ENCODE data around the gene MYO1G. TPM values are rescaled to one million over a fixed set of nuclear protein-coding genes. Genes with fewer than 3 reads are reported as not detected.
"Not testable (repeated sequence)": the region's sequence is repeated elsewhere in the genome, so short reads cannot be mapped to it uniquely, and the experiment has no call there.

MYO1G gene
- polyA plus RNA-seq, 4 donors: 1.3 to 4.1 (median 1.9) TPM

GRCh38 chr7:44935016-44935415 lies 43.8 kb downstream of the MYO1G start:
- whole genome bisulfite sequencing, 3 donors: 0 to 16% (median 6%) methylated on average over 1 of the region's 1 CpG
- FAIRE-seq (no peak), DNase-seq (no peak)
- peaks cover 0 to under 1% of the 10 kb centered on the region in 2 donors for H3K9me3 ChIP-seq (ENCODE audit: control insufficient read depth in 2 of 2, insufficient read depth in 1 of 2, low read depth in 1 of 2, low read length in 1 of 2)
- peaks cover 0 to 7% (median 0%) of the 10 kb centered on the region in 3 donors for H3K27me3 ChIP-seq (ENCODE audit: control insufficient read depth in 3 of 3, insufficient read depth in 3 of 3, low read length in 3 of 3)
- H3K27ac ChIP-seq (ENCODE audit: low read depth in 1 of 3, low read length in 2 of 3): no peak overlapping the region
- no peaks in the 10 kb centered on the region for H3K36me3 ChIP-seq (ENCODE audit: control insufficient read depth in 3 of 3, insufficient read depth in 2 of 3, low read depth in 1 of 3, low read length in 3 of 3)
- H3K4me1 ChIP-seq (ENCODE audit: control insufficient read depth in 3 of 3, insufficient read depth in 2 of 3, low read depth in 1 of 3, low read length in 2 of 3): no peaks in the 10 kb centered on the region
- H3K4me3 ChIP-seq (ENCODE audit: low read depth in 1 of 3, low read length in 3 of 3): no peak overlapping the region

DNA sequence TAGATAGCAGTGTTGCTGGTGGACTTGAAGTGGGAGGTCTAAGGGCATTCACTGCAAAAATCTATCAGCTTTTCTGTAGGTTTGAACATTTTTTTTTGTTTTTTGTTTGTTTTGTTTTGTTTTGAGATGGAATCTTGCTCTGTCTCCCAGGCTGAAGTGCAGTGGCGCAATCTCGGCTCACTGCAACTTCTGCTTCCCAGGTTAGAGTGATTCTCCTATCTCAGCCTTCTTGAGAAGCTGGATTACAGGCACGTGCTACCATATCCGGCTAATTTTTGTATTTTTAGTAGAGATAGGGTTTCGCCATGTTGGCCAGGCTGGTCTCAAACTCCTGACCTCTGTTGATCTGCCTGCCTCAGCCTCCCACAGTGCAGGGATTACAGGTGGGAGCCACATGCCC lies 44.3 kb downstream of the MYO1G start:
- not testable (repeated sequence) for H3K9me3 ChIP-seq (ENCODE audit: control insufficient read depth in 2 of 2, insufficient read depth in 1 of 2, low read depth in 1 of 2, low read length in 1 of 2); H3K27me3 ChIP-seq (ENCODE audit: control insufficient read depth in 3 of 3, insufficient read depth in 3 of 3, low read length in 3 of 3); FAIRE-seq; H3K4me1 ChIP-seq (ENCODE audit: control insufficient read depth in 3 of 3, insufficient read depth in 2 of 3, low read depth in 1 of 3, low read length in 2 of 3); DNase-seq; H3K4me3 ChIP-seq (ENCODE audit: low read depth in 1 of 3, low read length in 3 of 3); H3K36me3 ChIP-seq (ENCODE audit: control insufficient read depth in 3 of 3, insufficient read depth in 2 of 3, low read depth in 1 of 3, low read length in 3 of 3); H3K27ac ChIP-seq (ENCODE audit: low read depth in 1 of 3, low read length in 2 of 3)
- 69 to 78% (median 75%) methylated on average over 5 of the region's 5 CpGs for WGBS, 3 donors

DNA sequence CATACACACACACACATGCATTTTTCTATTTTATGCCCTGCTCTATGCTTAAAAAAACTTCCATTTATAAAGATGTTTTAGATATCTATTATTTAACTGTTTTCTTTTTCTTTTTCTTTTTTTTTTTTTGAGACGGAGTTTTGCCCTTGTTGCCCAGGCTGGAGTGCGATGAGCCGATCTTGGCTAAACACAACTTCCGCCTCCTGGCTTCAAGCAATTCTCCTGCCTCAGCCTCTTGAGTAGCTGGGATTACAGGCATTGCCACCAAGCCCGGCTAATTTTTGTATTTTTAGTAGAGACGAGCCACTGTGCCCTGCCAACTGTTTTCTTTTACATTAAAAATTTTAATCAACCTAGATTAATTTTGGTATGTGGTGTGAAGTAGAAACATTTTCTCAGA lies 47.9 kb downstream of the MYO1G start:
- Histone ChIP-seq H3K36me3 (ENCODE audit: control insufficient read depth in 3 of 3, insufficient read depth in 2 of 3, low read depth in 1 of 3, low read length in 3 of 3) (no peaks in the 10 kb centered on the region), H3K27ac (ENCODE audit: low read depth in 1 of 3, low read length in 2 of 3) (no peak overlapping the region), H3K27me3 (ENCODE audit: control insufficient read depth in 3 of 3, insufficient read depth in 3 of 3, low read length in 3 of 3) (peaks cover 0 to 3% (median 0%) of the 10 kb centered on the region in 3 donors), H3K4me3 (ENCODE audit: low read depth in 1 of 3, low read length in 3 of 3) (no peak overlapping the region), H3K4me1 (ENCODE audit: control insufficient read depth in 3 of 3, insufficient read depth in 2 of 3, low read depth in 1 of 3, low read length in 2 of 3) (no peaks in the 10 kb centered on the region), H3K9me3 (ENCODE audit: control insufficient read depth in 2 of 2, insufficient read depth in 1 of 2, low read depth in 1 of 2, low read length in 1 of 2) (peaks cover 0 to 3% of the 10 kb centered on the region in 2 donors)
- 94 to 96% (median 95%) methylated on average over 6 of the region's 6 CpGs for WGBS, 3 donors
- FAIRE-seq (no peak), DNase-seq (no peak)

DNA sequence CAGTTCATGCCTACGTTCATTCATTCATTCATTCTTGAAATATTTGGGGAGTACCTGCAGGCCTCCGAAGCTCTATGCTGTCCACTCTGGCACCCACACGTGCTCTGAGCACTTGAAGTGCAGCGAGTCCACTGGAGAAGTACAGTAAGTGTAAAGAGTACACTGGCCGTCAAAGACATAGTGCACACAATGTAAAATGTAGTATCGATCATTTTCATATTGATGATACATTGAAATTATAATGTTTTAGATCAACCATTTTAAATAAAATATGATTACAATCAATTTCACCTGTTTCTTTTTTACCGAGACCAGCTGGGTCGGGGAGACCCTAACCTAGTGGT lies 56.5 kb downstream of the MYO1G start:
- FAIRE-seq (no peak), DNase-seq (no peak)
- Histone ChIP-seq H3K27me3 (ENCODE audit: control insufficient read depth in 3 of 3, insufficient read depth in 3 of 3, low read length in 3 of 3) (no peaks in the 10 kb centered on the region), H3K9me3 (ENCODE audit: control insufficient read depth in 2 of 2, insufficient read depth in 1 of 2, low read depth in 1 of 2, low read length in 1 of 2) (no peaks in the 10 kb centered on the region), H3K4me1 (ENCODE audit: control insufficient read depth in 3 of 3, insufficient read depth in 2 of 3, low read depth in 1 of 3, low read length in 2 of 3) (no peaks in the 10 kb centered on the region), H3K36me3 (ENCODE audit: control insufficient read depth in 3 of 3, insufficient read depth in 2 of 3, low read depth in 1 of 3, low read length in 3 of 3) (no peaks in the 10 kb centered on the region), H3K27ac (ENCODE audit: low read depth in 1 of 3, low read length in 2 of 3) (no peak overlapping the region), H3K4me3 (ENCODE audit: low read depth in 1 of 3, low read length in 3 of 3) (no peak overlapping the region)
- 57 to 63% (median 60%) methylated on average over 8 of the region's 8 CpGs for WGBS, 3 donors

- Histone ChIP-seq H3K27me3 (ENCODE audit: control insufficient read depth in 3 of 3, insufficient read depth in 3 of 3, low read length in 3 of 3) (no peaks in the 10 kb centered on the region), H3K4me3 (ENCODE audit: low read depth in 1 of 3, low read length in 3 of 3) (no peak overlapping the region), H3K4me1 (ENCODE audit: control insufficient read depth in 3 of 3, insufficient read depth in 2 of 3, low read depth in 1 of 3, low read length in 2 of 3) (no peaks in the 10 kb centered on the region), H3K9me3 (ENCODE audit: control insufficient read depth in 2 of 2, insufficient read depth in 1 of 2, low read depth in 1 of 2, low read length in 1 of 2) (no peaks in the 10 kb centered on the region), H3K27ac (ENCODE audit: low read depth in 1 of 3, low read length in 2 of 3) (no peak overlapping the region), H3K36me3 (ENCODE audit: control insufficient read depth in 3 of 3, insufficient read depth in 2 of 3, low read depth in 1 of 3, low read length in 3 of 3) (no peaks in the 10 kb centered on the region)
- DNase-seq (peak; percentile 73 to 78), FAIRE-seq (no peak)
- 35 to 38% (median 36%) methylated on average over 13 to 14 of the region's 14 CpGs for WGBS, 3 donors
These were observed 57.0 kb downstream of the MYO1G start for GRCh38 chr7:44921607-44922350.

- 76 to 82% (median 79%) methylated on average over 3 of the region's 3 CpGs for WGBS, 3 donors
These were observed 58.7 kb downstream of the MYO1G start for GRCh38 chr7:44920119-44920518.

GRCh38 chr7:44918029-44918428 lies 60.8 kb downstream of the MYO1G start:
- no peak overlapping the region for H3K27ac ChIP-seq (ENCODE audit: low read depth in 1 of 3, low read length in 2 of 3)
- no peaks in the 10 kb centered on the region for H3K4me1 ChIP-seq (ENCODE audit: control insufficient read depth in 3 of 3, insufficient read depth in 2 of 3, low read depth in 1 of 3, low read length in 2 of 3)
- DNase-seq (no peak), FAIRE-seq (no peak)
- no peak overlapping the region for H3K4me3 ChIP-seq (ENCODE audit: low read depth in 1 of 3, low read length in 3 of 3)
- no peaks in the 10 kb centered on the region for H3K36me3 ChIP-seq (ENCODE audit: control insufficient read depth in 3 of 3, insufficient read depth in 2 of 3, low read depth in 1 of 3, low read length in 3 of 3)
- no peaks in the 10 kb centered on the region for H3K9me3 ChIP-seq (ENCODE audit: control insufficient read depth in 2 of 2, insufficient read depth in 1 of 2, low read depth in 1 of 2, low read length in 1 of 2)
- H3K27me3 ChIP-seq (ENCODE audit: control insufficient read depth in 3 of 3, insufficient read depth in 3 of 3, low read length in 3 of 3): no peaks in the 10 kb centered on the region

More at GRCh38 chr7:44920119-44920518, 58.7 kb downstream of the MYO1G start:
- H3K9me3 ChIP-seq (ENCODE audit: control insufficient read depth in 2 of 2, insufficient read depth in 1 of 2, low read depth in 1 of 2, low read length in 1 of 2): no peaks in the 10 kb centered on the region
- H3K27me3 ChIP-seq (ENCODE audit: control insufficient read depth in 3 of 3, insufficient read depth in 3 of 3, low read length in 3 of 3): no peaks in the 10 kb centered on the region
- DNase-seq (no peak), FAIRE-seq (no peak)
- no peak overlapping the region for H3K4me3 ChIP-seq (ENCODE audit: low read depth in 1 of 3, low read length in 3 of 3)
- no peaks in the 10 kb centered on the region for H3K36me3 ChIP-seq (ENCODE audit: control insufficient read depth in 3 of 3, insufficient read depth in 2 of 3, low read depth in 1 of 3, low read length in 3 of 3)
- H3K4me1 ChIP-seq (ENCODE audit: control insufficient read depth in 3 of 3, insufficient read depth in 2 of 3, low read depth in 1 of 3, low read length in 2 of 3): no peaks in the 10 kb centered on the region
- no peak overlapping the region for H3K27ac ChIP-seq (ENCODE audit: low read depth in 1 of 3, low read length in 2 of 3)

DNA sequence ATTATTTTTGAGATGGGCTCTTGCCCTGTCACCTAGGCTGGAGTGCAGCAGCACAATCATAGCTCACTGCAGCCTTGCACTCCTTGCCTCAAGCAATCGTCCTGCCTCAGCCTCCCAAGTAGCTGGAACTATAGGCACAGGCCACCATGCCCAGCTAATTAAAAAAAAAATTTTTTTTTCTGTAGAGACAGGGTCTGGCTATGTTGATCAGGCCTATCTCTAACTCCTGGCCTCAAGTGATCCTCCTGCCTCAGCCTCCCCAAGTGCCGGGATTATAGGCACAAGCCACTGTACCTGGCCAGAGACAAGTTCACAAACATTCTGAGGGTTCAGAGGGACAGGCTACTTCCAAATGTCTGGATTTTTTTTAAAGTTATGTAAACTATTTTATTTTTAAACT lies 61.4 kb downstream of the MYO1G start:
- H3K36me3 ChIP-seq (ENCODE audit: control insufficient read depth in 3 of 3, insufficient read depth in 2 of 3, low read depth in 1 of 3, low read length in 3 of 3): no peaks in the 10 kb centered on the region
- DNase-seq: no peak
- no peaks in the 10 kb centered on the region for H3K27me3 ChIP-seq (ENCODE audit: control insufficient read depth in 3 of 3, insufficient read depth in 3 of 3, low read length in 3 of 3)
- no peaks in the 10 kb centered on the region for H3K4me1 ChIP-seq (ENCODE audit: control insufficient read depth in 3 of 3, insufficient read depth in 2 of 3, low read depth in 1 of 3, low read length in 2 of 3)
- 84 to 94% (median 90%) methylated on average over 2 of the region's 2 CpGs for WGBS, 3 donors
- no peak overlapping the region for H3K4me3 ChIP-seq (ENCODE audit: low read depth in 1 of 3, low read length in 3 of 3)
- no peaks in the 10 kb centered on the region for H3K9me3 ChIP-seq (ENCODE audit: control insufficient read depth in 2 of 2, insufficient read depth in 1 of 2, low read depth in 1 of 2, low read length in 1 of 2)
- FAIRE-seq: no peak
- H3K27ac ChIP-seq (ENCODE audit: low read depth in 1 of 3, low read length in 2 of 3): no peak overlapping the region

DNA sequence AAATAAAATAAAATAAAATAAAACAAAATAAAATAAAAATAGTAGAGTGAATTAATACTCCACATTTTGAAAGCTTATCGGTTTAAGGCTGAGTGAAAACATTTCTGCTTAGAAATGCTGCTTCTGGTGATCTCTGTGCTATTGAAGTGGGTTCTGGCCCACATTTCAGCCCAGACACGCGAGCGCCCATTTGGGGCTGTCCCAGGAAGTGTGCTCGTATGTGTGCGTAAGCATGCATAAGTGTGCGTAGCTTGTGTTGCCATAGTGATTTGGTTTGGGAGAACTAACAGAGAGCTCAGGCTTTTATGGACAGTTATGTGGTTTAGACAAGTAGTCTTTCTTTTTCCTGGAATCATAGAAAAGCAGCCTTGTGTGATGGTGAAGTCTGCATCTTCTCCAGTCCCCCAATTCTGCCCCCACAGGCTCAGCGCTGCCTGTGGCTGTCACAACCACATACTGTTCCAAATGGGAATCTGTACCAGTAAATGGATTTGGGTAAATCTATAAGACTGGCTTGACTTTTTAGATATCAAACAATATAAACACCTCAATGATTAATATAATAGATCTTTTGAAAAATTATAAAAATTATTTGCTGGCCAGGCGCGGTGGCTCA lies 63.7 kb downstream of the MYO1G start:
- DNase-seq (peak in 1 of 2 donors; percentile 8), FAIRE-seq (no peak)
- Histone ChIP-seq H3K27me3 (ENCODE audit: control insufficient read depth in 3 of 3, insufficient read depth in 3 of 3, low read length in 3 of 3) (no peaks in the 10 kb centered on the region), H3K9me3 (ENCODE audit: control insufficient read depth in 2 of 2, insufficient read depth in 1 of 2, low read depth in 1 of 2, low read length in 1 of 2) (no peaks in the 10 kb centered on the region), H3K4me3 (ENCODE audit: low read depth in 1 of 3, low read length in 3 of 3) (no peak overlapping the region), H3K27ac (ENCODE audit: low read depth in 1 of 3, low read length in 2 of 3) (no peak overlapping the region), H3K4me1 (ENCODE audit: control insufficient read depth in 3 of 3, insufficient read depth in 2 of 3, low read depth in 1 of 3, low read length in 2 of 3) (no peaks in the 10 kb centered on the region), H3K36me3 (ENCODE audit: control insufficient read depth in 3 of 3, insufficient read depth in 2 of 3, low read depth in 1 of 3, low read length in 3 of 3) (no peaks in the 10 kb centered on the region)
- 62 to 85% (median 74%) methylated on average over 10 of the region's 10 CpGs for WGBS, 3 donors

All from small intestine (tissue), 7 donors.